K562 (cell line): Measurements from ENCODE around the gene SLC13A4. TPM values are rescaled to one million over a fixed set of nuclear protein-coding genes. Genes with fewer than 3 reads are reported as not detected.
A peak's percentile ranks its signal among the peaks of the same experiment; 100 is the strongest.

Experiments used
- ARID1B ChIP-seq: fragments of 450-650 bp; IDR thresholded peaks from 2 replicates; pipeline ENCODE4 v1.6.1; 2016; ENCODE audit warnings: antibody characterized with exemption, mild to moderate bottlenecking, inconsistent platforms
- BRCA1 ChIP-seq, 2 experiments: fragments of 450-650 bp in 1 of 2; sonication (generic) in 1 of 2; formaldehyde crosslinking in 1 of 2; IDR thresholded peaks; 2 replicates each; pipeline versions ENCODE4 v1.5.0 to v1.6.1; 2017 to 2020; ENCODE audit warnings: mild to moderate bottlenecking in 1 of 2, missing genetic modification reagents in 1 of 2
- CAMTA2 ChIP-seq: fragments of 250-450 bp; sonication (Bioruptor Pico); conservative IDR thresholded peaks from 2 replicates; pipeline ENCODE4 v1.5.1; 2022
- CBX2 ChIP-seq: fragments of 200-600 bp; sonication (generic); IDR thresholded peaks from one replicate; pipeline ENCODE4 v1.6.1; 2012; ENCODE audit warnings: mild to moderate bottlenecking, low read length, inconsistent platforms; ENCODE audit not compliant: insufficient read depth, poor library complexity, severe bottlenecking
- CREBBP ChIP-seq: IDR thresholded peaks from one replicate; pipeline ENCODE4 v1.6.1; 2012; ENCODE audit warnings: low read depth, mild to moderate bottlenecking, control low read depth, inconsistent platforms, low read length
- CXXC5 ChIP-seq: fragments of 250-450 bp; sonication (Bioruptor Pico); IDR thresholded peaks from 2 replicates; pipeline ENCODE4 v1.8.0; 2022; ENCODE audit warnings: inconsistent platforms, mild to moderate bottlenecking, moderate library complexity
- EZH2 ChIP-seq: IDR thresholded peaks from 2 replicates; pipeline ENCODE4 v1.6.1; 2012; ENCODE audit warnings: low read depth, mild to moderate bottlenecking, inconsistent platforms, low read length, borderline replicate concordance
- GATAD2A ChIP-seq: fragments of 450-650 bp; IDR thresholded peaks from 2 replicates; pipeline ENCODE4 v1.6.1; 2017
- HCFC1 ChIP-seq: IDR thresholded peaks from 2 replicates; pipeline ENCODE4 v1.6.1; 2012; ENCODE audit warnings: low read depth, low read length, improper control_type of control experiment
- HDAC3 ChIP-seq: fragments of 450-650 bp; IDR thresholded peaks from 2 replicates; pipeline ENCODE4 v1.6.1; 2018; ENCODE audit warnings: borderline replicate concordance, mild to moderate bottlenecking, moderate library complexity; ENCODE audit not compliant: partially characterized antibody
- MEF2D ChIP-seq: conservative IDR thresholded peaks from 2 replicates; pipeline ENCODE4 v1.6.1; 2016; ENCODE audit warnings: low read depth, missing genetic modification characterization, missing compliant biosample characterization
- MTA1 ChIP-seq: fragments of 450-650 bp; IDR thresholded peaks from 2 replicates; pipeline ENCODE4 v1.6.1; 2017; ENCODE audit warnings: borderline replicate concordance
- MYC ChIP-seq, 2 experiments: fragments of 250-450 bp in 1 of 2; sonication (Bioruptor Pico) in 1 of 2; IDR thresholded peaks; 2 replicates each; pipeline versions ENCODE4 v1.5.1 to v1.6.1; 2012 to 2021; ENCODE audit warnings: low read depth in 2 of 2, borderline replicate concordance in 1 of 2, improper control_type of control experiment in 1 of 2, low read length in 1 of 2, mild to moderate bottlenecking in 1 of 2, moderate library complexity in 1 of 2
- NR1H2 ChIP-seq: sonication (generic); formaldehyde crosslinking; IDR thresholded peaks from 2 replicates; pipeline ENCODE4 v1.4.0; 2020; ENCODE audit warnings: mild to moderate bottlenecking, missing genetic modification reagents
- POLR3A ChIP-seq: IDR thresholded peaks from 2 replicates; pipeline ENCODE4 v1.6.1; 2011; ENCODE audit warnings: borderline replicate concordance, mild to moderate bottlenecking, moderate library complexity; ENCODE audit not compliant: insufficient read length, insufficient read depth; ENCODE audit errors: extremely low read depth
- RCOR1 ChIP-seq, 2 experiments: IDR thresholded peaks; 2 replicates each; pipeline ENCODE4 v1.6.1; 2012; ENCODE audit warnings: low read depth in 2 of 2, low read length in 2 of 2, borderline replicate concordance in 1 of 2, improper control_type of control experiment in 1 of 2
- SP1 ChIP-seq: sonication (generic); formaldehyde crosslinking; IDR thresholded peaks from 2 replicates; pipeline ENCODE4 v1.8.1; 2022; ENCODE audit warnings: mild to moderate bottlenecking, missing genetic modification reagents
- TEAD1 ChIP-seq, 2 experiments: fragments of 450-650 bp in 1 of 2; sonication (generic) in 1 of 2; formaldehyde crosslinking; IDR thresholded peaks; 2 replicates each; pipeline versions ENCODE4 v1.4.0 to v1.8.0; 2020 to 2022; ENCODE audit warnings: mild to moderate bottlenecking in 2 of 2, missing genetic modification reagents in 1 of 2
- TRIM25 ChIP-seq: fragments of 450-650 bp; IDR thresholded peaks from 2 replicates; pipeline ENCODE4 v1.7.0; 2016; ENCODE audit warnings: borderline replicate concordance
- ZC3H4 ChIP-seq: sonication (generic); formaldehyde crosslinking; IDR thresholded peaks from 2 replicates; pipeline ENCODE4 v1.9.0; 2021; ENCODE audit warnings: missing genetic modification reagents, borderline replicate concordance
- ZKSCAN3 ChIP-seq: fragments of 250-450 bp; sonication (Bioruptor Pico); IDR thresholded peaks from 2 replicates; pipeline ENCODE4 v1.4.0; 2020
- ZNF143 ChIP-seq: sonication (generic); formaldehyde crosslinking; IDR thresholded peaks from 2 replicates; pipeline ENCODE4 v1.9.0; 2022; ENCODE audit warnings: mild to moderate bottlenecking, missing genetic modification reagents
- ZNF24 ChIP-seq: fragments of 450-650 bp; IDR thresholded peaks from 2 replicates; pipeline ENCODE4 v1.6.1; 2016
- ZNF444 ChIP-seq: fragments of 250-450 bp; sonication (Bioruptor Pico); IDR thresholded peaks from 2 replicates; pipeline ENCODE4 v1.4.0; 2020; ENCODE audit warnings: mild to moderate bottlenecking, moderate library complexity
- polyA plus RNA-seq, 8 experiments: library from polyadenylated mRNA; depleted of rRNA in 4 of 8; stranded (reverse) in 5 of 8; unstranded in 3 of 8; fragments of >200 nt; fragmentation: Nextera tagmentation in 2 of 8; fragmentation: Illumina TruSeq in 1 of 8; extraction: Ambion mirVana in 2 of 8; extraction: Trizol in 1 of 8; gene quantifications; 2 replicates each; pipeline versions ENCODE4 v1.2.1 to v1.2.3, GENCODE V29; 2011 to 2014; ENCODE audit warnings: inconsistent platforms in 1 of 8, missing spikeins in 1 of 8
- total RNA-seq, 7 experiments: library from RNA; depleted of rRNA in 6 of 7; stranded (reverse); fragments of >200 nt in 6 of 7; fragmentation: Illumina TruSeq in 2 of 7; extraction: Trizol in 2 of 7; gene quantifications; 2 replicates each; pipeline versions ENCODE4 v1.2.1 to v1.2.3, GENCODE V29; 2011 to 2021; ENCODE audit warnings: low replicate concordance in 1 of 7
- TF ChIP-seq, protein P1 (sequence below): IDR thresholded peaks from 2 replicates; pipeline ENCODE4 v1.6.1; 2012; ENCODE audit warnings: low read depth, low read length, improper control_type of control experiment, borderline replicate concordance
- TF ChIP-seq, protein P2 (sequence below): fragments of 450-650 bp; conservative IDR thresholded peaks from 2 replicates; pipeline ENCODE4 v1.6.1; 2016; ENCODE audit warnings: missing genetic modification characterization, low read depth, mild to moderate bottlenecking, control low read depth, missing compliant biosample characterization

SLC13A4 gene
- total and polyA plus RNA-seq, 9 of the 15 experiments (the other 6 are each of a cell fraction or from before 2014, with no cell fraction given), result 0.11 to 1.0 (median 0.36) TPM

GRCh38 chr7:135665042-135665441 is 62.9 kb downstream of the SLC13A4 start (continued):
- no peak for TF ChIP-seq TRIM25
- TF ChIP-seq MEF2D, result no peak
- no peak for TF ChIP-seq MTA1
- TF ChIP-seq RCOR1 (IDR thresholded peaks at IDR 0.05; ENCODE audit: borderline replicate concordance in 1 of 2, low read depth in 2 of 2, low read length in 2 of 2), result peak in 1 of 2 experiments; percentile 93; a peak in 2 of 4 replicates
- TF ChIP-seq MYC (IDR thresholded peaks at IDR 0.05; ENCODE audit: low read depth, low read length), result no peak
- no peak for TF ChIP-seq MYC (CRISPR knock-in tag; IDR thresholded peaks at IDR 0.05; ENCODE audit: borderline replicate concordance, low read depth)
- TF ChIP-seq TEAD1 (CRISPR knock-in tag; IDR thresholded peaks at IDR 0.05), result no peak
- TF ChIP-seq CXXC5 (CRISPR knock-in tag), result 0 out of 2 replicates have a peak, but pooled peaks have one; percentile 12
- TF ChIP-seq, protein P1, sequence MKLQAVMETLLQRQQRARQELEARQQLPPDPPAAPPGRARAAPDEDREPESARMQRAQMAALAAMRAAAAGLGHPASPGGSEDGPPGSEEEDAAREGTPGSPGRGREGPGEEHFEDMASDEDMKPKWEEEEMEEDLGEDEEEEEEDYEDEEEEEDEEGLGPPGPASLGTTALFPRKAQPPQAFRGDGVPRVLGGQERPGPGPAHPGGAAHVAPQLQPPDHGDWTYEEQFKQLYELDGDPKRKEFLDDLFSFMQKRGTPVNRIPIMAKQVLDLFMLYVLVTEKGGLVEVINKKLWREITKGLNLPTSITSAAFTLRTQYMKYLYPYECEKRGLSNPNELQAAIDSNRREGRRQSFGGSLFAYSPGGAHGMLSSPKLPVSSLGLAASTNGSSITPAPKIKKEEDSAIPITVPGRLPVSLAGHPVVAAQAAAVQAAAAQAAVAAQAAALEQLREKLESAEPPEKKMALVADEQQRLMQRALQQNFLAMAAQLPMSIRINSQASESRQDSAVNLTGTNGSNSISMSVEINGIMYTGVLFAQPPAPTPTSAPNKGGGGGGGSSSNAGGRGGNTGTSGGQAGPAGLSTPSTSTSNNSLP, result no peak
- no peak for TF ChIP-seq CAMTA2 (CRISPR knock-in tag)
- TF ChIP-seq SP1 (CRISPR knock-in tag), result no peak
- no peak for TF ChIP-seq POLR3A
- no peak for TF ChIP-seq ZNF444 (CRISPR knock-in tag)
- no peak for TF ChIP-seq ZNF24
- no peak for TF ChIP-seq EZH2
- TF ChIP-seq, protein P2, sequence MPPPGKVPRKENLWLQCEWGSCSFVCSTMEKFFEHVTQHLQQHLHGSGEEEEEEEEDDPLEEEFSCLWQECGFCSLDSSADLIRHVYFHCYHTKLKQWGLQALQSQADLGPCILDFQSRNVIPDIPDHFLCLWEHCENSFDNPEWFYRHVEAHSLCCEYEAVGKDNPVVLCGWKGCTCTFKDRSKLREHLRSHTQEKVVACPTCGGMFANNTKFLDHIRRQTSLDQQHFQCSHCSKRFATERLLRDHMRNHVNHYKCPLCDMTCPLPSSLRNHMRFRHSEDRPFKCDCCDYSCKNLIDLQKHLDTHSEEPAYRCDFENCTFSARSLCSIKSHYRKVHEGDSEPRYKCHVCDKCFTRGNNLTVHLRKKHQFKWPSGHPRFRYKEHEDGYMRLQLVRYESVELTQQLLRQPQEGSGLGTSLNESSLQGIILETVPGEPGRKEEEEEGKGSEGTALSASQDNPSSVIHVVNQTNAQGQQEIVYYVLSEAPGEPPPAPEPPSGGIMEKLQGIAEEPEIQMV, result no peak
- no peak for TF ChIP-seq ZC3H4 (CRISPR knock-in tag)
- no peak for TF ChIP-seq ZNF143 (CRISPR knock-in tag)
- no peak for TF ChIP-seq CBX2
- peak; percentile 41 for TF ChIP-seq ARID1B
- TF ChIP-seq BRCA1 (IDR thresholded peaks at IDR 0.05), result no peak
- no peak for TF ChIP-seq BRCA1 (CRISPR knock-in tag; IDR thresholded peaks at IDR 0.05)
- TF ChIP-seq CREBBP, result no peak
- TF ChIP-seq NR1H2 (CRISPR knock-in tag), result no peak
- TF ChIP-seq GATAD2A, result no peak
- no peak for TF ChIP-seq ZKSCAN3 (CRISPR knock-in tag)
- no peak for TF ChIP-seq HCFC1
- no peak for TF ChIP-seq HDAC3
